Astrocyte (in vitro differentiated cells and primary cell): Measurements from ENCODE around the gene MICAL2. TPM values are rescaled to one million over a fixed set of nuclear protein-coding genes. Genes with fewer than 3 reads are reported as not detected.
A peak's percentile ranks its signal among the peaks of the same experiment; 100 is the strongest.

Experiments
- DNase-seq: peaks from one replicate; pipeline ENCODE4 v3.0.0-alpha.2; 2010; ENCODE audit warnings: low read depth
- FAIRE-seq: peaks from 2 replicates; lab custom pipeline; 2011; peaks lifted over from hg19 to GRCh38; lab: Jason Lieb, UNC
- H2AFZ ChIP-seq: 2 replicates; pipeline ENCODE4 v1.6.0; 2012; ENCODE audit warnings: low read depth, low read length, inconsistent platforms
- H3K27ac ChIP-seq: 2 replicates; pipeline ENCODE4 v1.5.1; 2011; ENCODE audit warnings: low read depth, low read length, inconsistent platforms
- H3K27me3 ChIP-seq: 2 replicates; pipeline ENCODE4 v1.6.0; 2011; ENCODE audit warnings: low read length, inconsistent platforms; ENCODE audit not compliant: insufficient read depth
- H3K36me3 ChIP-seq: 2 replicates; pipeline ENCODE4 v1.5.1; 2011; ENCODE audit warnings: low read length, inconsistent platforms; ENCODE audit not compliant: insufficient read depth
- H3K4me1 ChIP-seq: 2 replicates; pipeline ENCODE4 v1.5.1; 2011; ENCODE audit warnings: low read length, inconsistent platforms; ENCODE audit not compliant: insufficient read depth
- H3K4me2 ChIP-seq: 2 replicates; pipeline ENCODE4 v1.6.0; 2012; ENCODE audit warnings: low read length, inconsistent platforms
- H3K4me3 ChIP-seq: 2 replicates; pipeline ENCODE4 v1.5.1; 2011; ENCODE audit warnings: low read depth, mild to moderate bottlenecking, low read length, inconsistent platforms; ENCODE audit not compliant: insufficient read depth
- H3K79me2 ChIP-seq: 2 replicates; pipeline ENCODE4 v1.6.0; 2012; ENCODE audit warnings: mild to moderate bottlenecking, low read length, inconsistent platforms; ENCODE audit not compliant: insufficient read depth
- H3K9ac ChIP-seq: 2 replicates; pipeline ENCODE4 v1.6.0; 2012; ENCODE audit warnings: mild to moderate bottlenecking, low read length, inconsistent platforms
- H3K9me3 ChIP-seq: 2 replicates; pipeline ENCODE4 v1.5.1; 2012; ENCODE audit warnings: low read depth, mild to moderate bottlenecking, low read length, inconsistent platforms; ENCODE audit not compliant: insufficient read depth
- H4K20me1 ChIP-seq: 2 replicates; pipeline ENCODE4 v1.6.0; 2012; ENCODE audit warnings: low read length, inconsistent platforms; ENCODE audit not compliant: insufficient read depth
- H3K27ac Mint-ChIP-seq: one replicate; pipeline ENCODE4 v1.8.0; 2021; ENCODE audit warnings: mild to moderate bottlenecking, mixed read lengths; ENCODE audit not compliant: unreplicated experiment
- H3K27me3 Mint-ChIP-seq: one replicate; pipeline ENCODE4 v1.8.0; 2021; ENCODE audit warnings: low read depth, mixed read lengths; ENCODE audit not compliant: unreplicated experiment
- H3K36me3 Mint-ChIP-seq: one replicate; pipeline ENCODE4 v1.8.0; 2021; ENCODE audit warnings: low read depth, mixed read lengths; ENCODE audit not compliant: unreplicated experiment
- H3K4me1 Mint-ChIP-seq: one replicate; pipeline ENCODE4 v1.8.0; 2021; ENCODE audit warnings: low read depth, mixed read lengths; ENCODE audit not compliant: unreplicated experiment
- H3K4me3 Mint-ChIP-seq: one replicate; pipeline ENCODE4 v1.8.0; 2021; ENCODE audit warnings: mild to moderate bottlenecking, moderate library complexity, mixed read lengths; ENCODE audit not compliant: unreplicated experiment
- H3K9me3 Mint-ChIP-seq: one replicate; pipeline ENCODE4 v1.8.0; 2021; ENCODE audit warnings: mild to moderate bottlenecking, mixed read lengths; ENCODE audit not compliant: unreplicated experiment
- EZH2 ChIP-seq: IDR thresholded peaks from 2 replicates; pipeline ENCODE4 v1.6.1; 2012; ENCODE audit warnings: mild to moderate bottlenecking, low read length, inconsistent platforms; ENCODE audit not compliant: insufficient read depth
- total RNA-seq: library from RNA; stranded (reverse); gene quantifications from 2 replicates; pipeline ENCODE4 v1.2.1, GENCODE V29; 2021
- TF ChIP-seq, protein P1 (sequence below): IDR thresholded peaks from 2 replicates; pipeline ENCODE4 v1.5.1; 2011; ENCODE audit warnings: low read depth, mild to moderate bottlenecking, inconsistent platforms, low read length, moderate library complexity; ENCODE audit not compliant: insufficient read depth

The MICAL2 gene
- total RNA-seq, 1 donor from 2014 or later: 357 TPM

DNA sequence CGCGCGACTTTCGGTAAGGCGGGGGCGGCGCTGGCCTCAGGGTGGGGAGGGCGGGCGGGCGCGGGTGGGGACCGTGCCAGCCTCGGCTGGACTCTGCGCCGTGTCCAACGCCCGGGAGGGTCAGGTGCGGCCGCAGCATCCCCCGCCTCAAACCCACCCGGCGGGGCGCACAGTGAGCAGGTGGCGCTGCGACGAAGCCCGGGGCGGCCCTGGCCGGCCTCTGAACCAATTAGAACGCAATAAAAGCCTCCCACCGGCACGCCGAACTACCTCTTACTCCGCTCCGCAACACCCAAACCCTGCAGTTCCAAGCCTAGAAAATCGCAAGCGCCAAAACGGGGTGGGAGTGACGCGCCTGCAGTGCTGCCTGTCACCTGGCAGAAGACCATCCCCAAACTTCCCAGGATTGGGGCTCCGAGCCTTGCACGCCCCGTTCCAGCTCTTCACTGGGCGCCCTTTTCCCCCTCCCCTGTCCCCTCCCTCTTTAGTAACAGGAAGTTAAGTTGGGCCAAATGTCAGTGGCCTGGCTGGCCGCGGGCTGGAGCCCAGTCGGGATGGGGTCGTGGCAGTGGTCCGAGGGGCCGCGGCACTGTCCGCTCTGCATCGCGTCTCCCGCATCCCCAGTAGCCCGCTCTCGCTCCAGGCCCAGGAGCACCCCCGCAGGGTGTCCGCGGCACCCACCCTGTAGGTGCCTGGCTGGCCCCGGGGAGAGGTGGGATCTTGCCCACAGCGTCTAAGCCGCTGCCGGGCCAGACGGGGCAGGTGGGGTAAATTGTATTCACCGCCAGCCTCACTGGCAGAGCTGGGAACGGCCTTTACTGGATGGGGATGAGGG, 541 bp downstream of the MICAL2 start:
- Histone ChIP-seq H3K36me3 (peaks cover 19% of the 10 kb centered on the region), H3K79me2 (peaks cover 54% of the 10 kb centered on the region), H3K4me2 (peak overlapping the region; percentile 98), H3K27ac (peak overlapping the region; percentile 84), H3K9me3 (no peaks in the 10 kb centered on the region), H2AFZ (no peak overlapping the region), H3K9ac (peak overlapping the region; percentile 95), H3K27me3 (no peaks in the 10 kb centered on the region), H4K20me1 (peaks cover 38% of the 10 kb centered on the region), H3K4me1 (peaks cover 40% of the 10 kb centered on the region), H3K4me3 (peak overlapping the region; percentile 81)
- peak overlapping the region; percentile 86 for H3K27ac Mint-ChIP-seq
- DNase-seq (no peak), FAIRE-seq (no peak)
- peaks cover 18% of the 10 kb centered on the region for H3K36me3 Mint-ChIP-seq
- peak overlapping the region; percentile 97 for H3K4me3 Mint-ChIP-seq
- no peaks in the 10 kb centered on the region for H3K9me3 Mint-ChIP-seq
- TF ChIP-seq, protein P1, sequence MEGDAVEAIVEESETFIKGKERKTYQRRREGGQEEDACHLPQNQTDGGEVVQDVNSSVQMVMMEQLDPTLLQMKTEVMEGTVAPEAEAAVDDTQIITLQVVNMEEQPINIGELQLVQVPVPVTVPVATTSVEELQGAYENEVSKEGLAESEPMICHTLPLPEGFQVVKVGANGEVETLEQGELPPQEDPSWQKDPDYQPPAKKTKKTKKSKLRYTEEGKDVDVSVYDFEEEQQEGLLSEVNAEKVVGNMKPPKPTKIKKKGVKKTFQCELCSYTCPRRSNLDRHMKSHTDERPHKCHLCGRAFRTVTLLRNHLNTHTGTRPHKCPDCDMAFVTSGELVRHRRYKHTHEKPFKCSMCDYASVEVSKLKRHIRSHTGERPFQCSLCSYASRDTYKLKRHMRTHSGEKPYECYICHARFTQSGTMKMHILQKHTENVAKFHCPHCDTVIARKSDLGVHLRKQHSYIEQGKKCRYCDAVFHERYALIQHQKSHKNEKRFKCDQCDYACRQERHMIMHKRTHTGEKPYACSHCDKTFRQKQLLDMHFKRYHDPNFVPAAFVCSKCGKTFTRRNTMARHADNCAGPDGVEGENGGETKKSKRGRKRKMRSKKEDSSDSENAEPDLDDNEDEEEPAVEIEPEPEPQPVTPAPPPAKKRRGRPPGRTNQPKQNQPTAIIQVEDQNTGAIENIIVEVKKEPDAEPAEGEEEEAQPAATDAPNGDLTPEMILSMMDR: no peak
- no peak for TF ChIP-seq EZH2
- H3K4me1 Mint-ChIP-seq: peaks cover 39% of the 10 kb centered on the region
- peaks cover 2% of the 10 kb centered on the region for H3K27me3 Mint-ChIP-seq

DNA sequence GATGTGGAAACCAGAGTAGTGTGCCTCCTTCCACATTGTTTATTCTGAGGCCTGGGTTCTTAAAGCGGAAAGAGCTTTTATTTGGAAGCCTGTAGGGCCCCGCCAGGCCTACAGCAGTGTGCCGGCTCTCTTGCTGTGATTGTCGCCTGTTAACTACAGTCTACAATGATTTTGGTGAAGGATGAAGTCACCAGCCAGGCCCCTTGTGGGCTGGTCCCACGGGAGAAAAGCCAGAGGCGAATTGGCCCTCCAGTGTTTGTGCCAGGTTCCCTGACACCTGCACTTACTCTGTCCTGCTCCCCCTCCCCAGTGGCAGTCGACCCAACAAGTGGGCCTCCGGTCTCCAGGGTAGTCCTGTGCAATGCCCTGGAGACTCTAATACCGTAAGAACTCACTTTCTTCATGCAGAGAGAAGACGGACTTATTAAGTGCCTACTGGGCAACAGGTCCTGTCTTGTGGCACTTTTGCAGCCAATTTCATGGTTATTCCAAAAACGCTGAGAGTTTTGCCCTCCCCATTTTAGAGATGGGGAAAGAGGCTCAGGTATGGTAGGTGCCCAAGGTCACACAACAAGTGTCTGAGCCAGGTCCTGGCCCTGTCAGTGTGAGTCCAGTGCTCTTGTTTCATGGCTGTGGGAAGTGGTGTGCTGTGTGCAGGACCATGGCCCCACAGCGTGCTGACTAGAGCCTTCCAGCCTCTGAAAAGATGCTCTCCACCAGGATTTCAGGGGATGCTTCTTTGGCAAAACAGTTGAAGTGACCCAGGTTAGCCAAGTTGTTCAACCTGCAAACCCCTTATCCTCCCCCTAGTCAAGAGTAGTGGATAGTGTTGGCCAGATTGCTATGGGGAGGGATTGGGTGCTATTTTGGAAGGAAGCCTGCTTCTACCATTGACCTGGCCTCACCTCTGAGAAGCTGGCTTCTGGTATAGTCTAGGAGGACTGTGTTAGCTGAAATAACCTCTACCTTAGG, 1.4 kb downstream of the MICAL2 start:
- H3K27me3 ChIP-seq: no peaks in the 10 kb centered on the region
- H3K4me2 ChIP-seq: peak overlapping the region; percentile 98
- no peak overlapping the region for H2AFZ ChIP-seq
- TF ChIP-seq EZH2: no peak
- TF ChIP-seq, protein P1: no peak
- H3K36me3 ChIP-seq: peaks cover 25% of the 10 kb centered on the region
- peak overlapping the region; percentile 81 for H3K4me3 ChIP-seq
- H4K20me1 ChIP-seq: peaks cover 45% of the 10 kb centered on the region
- H3K27me3 Mint-ChIP-seq: no peaks in the 10 kb centered on the region
- DNase-seq (no peak), FAIRE-seq (no peak)
- H3K4me1 Mint-ChIP-seq: peaks cover 44% of the 10 kb centered on the region
- H3K27ac Mint-ChIP-seq: peak overlapping the region; percentile 86
- H3K9me3 ChIP-seq: no peaks in the 10 kb centered on the region
- H3K79me2 ChIP-seq: peaks cover 63% of the 10 kb centered on the region
- peak overlapping the region; percentile 84 for H3K27ac ChIP-seq
- H3K4me1 ChIP-seq: peaks cover 44% of the 10 kb centered on the region
- no peaks in the 10 kb centered on the region for H3K9me3 Mint-ChIP-seq
- H3K36me3 Mint-ChIP-seq: peaks cover 23% of the 10 kb centered on the region
- peak overlapping the region; percentile 97 for H3K4me3 Mint-ChIP-seq
- H3K9ac ChIP-seq: peak overlapping the region; percentile 95
